HT1080 (cell line): ENCODE results near the gene BEND2. TPM values are rescaled to one million over a fixed set of nuclear protein-coding genes. Genes with fewer than 3 reads are reported as not detected.

Experiments used
- DNase-seq: peaks from one replicate; pipeline ENCODE4 v3.0.0-alpha.2; 2015; ENCODE audit warnings: low read depth
- total RNA-seq: library from RNA; depleted of rRNA; stranded (reverse); fragments of >200 nt; shearing (Covaris generic); gene quantifications from 2 replicates; pipeline ENCODE4 v1.2.3, GENCODE V29; 2014; rRNA removed

BEND2 gene
- total RNA-seq, 1 experiment from 2014 or later, result not detected

DNA sequence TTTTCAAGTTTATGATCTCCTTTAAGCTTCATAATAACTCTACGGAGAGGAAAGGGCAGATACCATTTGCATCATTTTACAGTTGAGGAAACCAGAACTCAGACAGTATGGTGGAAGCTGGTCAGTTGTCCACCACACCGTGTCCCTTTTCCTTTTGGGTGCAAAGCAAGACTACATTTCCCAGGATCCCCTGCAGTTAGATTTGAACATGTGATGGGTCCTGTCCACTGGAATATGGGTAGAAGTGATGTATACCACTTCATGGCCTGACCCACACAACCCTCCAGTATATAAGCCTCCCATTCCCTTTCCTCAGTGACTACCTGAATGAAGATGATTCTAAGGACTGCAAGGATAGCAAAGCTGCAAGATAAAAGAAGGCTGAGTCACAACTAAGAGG, 74.7 kb downstream of the BEND2 start:
- DNase-seq, result no peak

DNA sequence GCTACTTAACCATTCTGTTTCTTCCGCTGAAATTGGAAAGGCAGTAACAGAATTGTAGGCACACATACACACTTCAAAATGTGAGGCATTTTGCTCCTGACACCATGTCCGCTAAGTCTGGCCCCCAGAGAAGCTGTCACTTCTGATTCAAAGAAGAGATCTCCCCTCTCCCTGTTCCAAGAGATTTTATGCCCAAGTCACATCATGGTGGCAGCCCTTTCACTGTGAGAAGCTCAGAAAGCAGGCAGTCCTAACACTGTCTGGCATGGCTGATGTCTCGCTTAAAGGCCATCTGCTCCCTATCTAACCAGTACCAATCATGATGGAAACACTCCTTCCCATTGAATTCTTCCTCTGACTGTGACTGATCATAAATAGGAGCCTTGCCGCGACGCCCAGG, 83.9 kb downstream of the BEND2 start:
- DNase-seq, result no peak

DNA sequence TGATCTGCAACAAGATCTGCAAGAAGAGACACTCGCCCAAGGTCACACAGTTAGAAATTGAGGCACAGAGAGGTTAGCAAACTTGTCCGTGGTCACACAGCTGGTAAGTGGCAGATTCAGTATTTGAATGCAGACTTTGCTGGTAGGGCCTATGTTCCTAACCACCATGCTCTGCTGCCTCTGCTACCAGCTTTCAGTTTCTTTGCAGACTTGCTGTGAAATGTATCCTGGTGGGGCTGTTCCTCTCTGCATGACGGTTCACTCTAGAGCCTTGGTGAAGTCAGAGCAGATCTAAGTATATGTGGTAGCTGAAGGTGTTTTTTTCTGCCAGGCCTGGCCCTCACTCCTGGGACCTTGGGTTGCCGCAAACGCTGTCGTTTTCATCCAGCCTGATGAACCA, 87.1 kb downstream of the BEND2 start:
- DNase-seq, result no peak

DNA sequence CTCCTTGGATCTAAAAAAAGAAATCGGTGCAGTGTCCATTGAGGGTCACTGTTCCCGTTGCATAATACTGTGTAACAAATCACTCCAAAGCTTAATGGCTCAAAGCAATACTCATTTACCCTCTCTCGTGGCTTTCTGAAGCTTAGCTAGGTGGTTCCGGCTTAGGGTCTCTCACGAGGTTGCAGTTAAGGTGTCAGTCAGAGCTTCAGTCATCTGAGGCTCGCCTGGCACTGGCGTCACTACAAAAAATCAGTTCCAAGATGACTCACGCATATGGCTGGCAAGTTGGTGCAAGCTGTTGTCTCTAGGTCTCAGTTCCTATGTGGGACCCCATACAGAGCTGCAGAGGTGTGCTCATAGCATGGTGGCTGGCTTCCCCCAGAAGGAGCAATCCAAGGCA, 91.0 kb downstream of the BEND2 start:
- DNase-seq, result no peak

DNA sequence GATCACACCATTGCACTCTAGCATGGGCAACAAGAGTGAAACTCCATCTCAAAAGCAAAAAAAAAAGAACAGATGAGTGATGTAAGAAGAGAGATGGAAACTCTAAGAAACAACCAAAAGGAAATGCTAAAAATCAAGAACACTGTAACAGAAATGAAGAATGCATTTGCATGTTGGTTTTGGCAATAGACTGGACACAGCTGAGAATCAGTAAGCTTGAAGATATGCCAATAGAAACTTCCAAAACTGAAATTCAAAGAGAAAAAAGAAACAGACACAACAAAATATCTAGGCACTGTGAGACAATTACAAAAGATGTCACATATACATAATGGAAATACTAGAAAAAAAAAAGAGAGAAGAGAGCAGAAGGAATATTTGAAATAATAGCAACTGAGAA, 93.7 kb downstream of the BEND2 start:
- DNase-seq, result no peak

DNA sequence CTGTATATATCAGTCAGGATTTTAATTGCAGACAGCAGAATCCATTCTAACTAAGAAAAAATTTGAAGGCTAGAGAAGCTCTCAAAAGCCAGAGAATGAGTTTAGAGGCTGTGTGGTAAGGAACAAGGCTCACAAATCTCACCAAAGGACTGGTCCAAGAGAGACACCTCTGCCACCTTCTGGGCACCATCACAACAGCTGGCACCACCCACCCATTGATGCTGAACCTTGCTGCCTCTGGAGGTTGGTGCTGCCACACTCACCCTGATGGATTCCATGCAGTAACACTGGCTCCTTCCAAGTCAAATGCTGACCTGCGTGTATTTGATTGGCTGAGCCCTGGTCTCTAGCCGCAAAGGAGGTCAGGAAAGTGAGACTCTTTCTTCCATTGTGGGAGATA, 100.8 kb downstream of the BEND2 start:
- no peak for DNase-seq

Other genes starting within 250 kb of the BEND2 start
- gene SCML2, start 133.8 kb upstream of the BEND2 start, total RNA-seq, result 5.9 TPM in 2 replicates
- 0.60 and 0.87 TPM in 2 replicates for gene CDKL5, start 204.7 kb upstream of the BEND2 start, total RNA-seq